NCI-H69 (cell line): Measurements from ENCODE around the gene GRIA4.
A peak's percentile ranks its signal among the peaks of the same experiment; 100 is the strongest.
"Not testable (repeated sequence)": the region's sequence is repeated elsewhere in the genome, so short reads cannot be mapped to it uniquely, and the experiment has no call there.

ENCODE experiments used
- DNase-seq: peaks from one replicate; lab custom pipeline; 2025; lab: John Stamatoyannopoulos, UW

Gene GRIA4

GRCh38 chr11:106001304-106002012 is 391.6 kb downstream of the GRIA4 start:
- DNase-seq: no peak

GRCh38 chr11:106003094-106003493 is 393.2 kb downstream of the GRIA4 start:
- DNase-seq: not testable (repeated sequence)

- DNase-seq: no peak
Measured at GRCh38 chr11:106011481-106011880, 401.6 kb downstream of the GRIA4 start.

GRCh38 chr11:106012744-106013143 is 402.9 kb downstream of the GRIA4 start:
- peak; percentile 73 for DNase-seq

- DNase-seq: no peak
Measured at GRCh38 chr11:106014035-106014434, 404.2 kb downstream of the GRIA4 start.

- peak; percentile 55 for DNase-seq
Measured at GRCh38 chr11:106014620-106015019, 404.7 kb downstream of the GRIA4 start.

GRCh38 chr11:106015066-106015465 is 405.2 kb downstream of the GRIA4 start:
- DNase-seq: no peak

- peak; percentile 51 for DNase-seq
Measured at GRCh38 chr11:106017093-106017492, 407.2 kb downstream of the GRIA4 start.

GRCh38 chr11:106021181-106021966 is 411.5 kb downstream of the GRIA4 start:
- DNase-seq: peak; percentile 75

GRCh38 chr11:106021967-106022794 is 412.3 kb downstream of the GRIA4 start, which contains the start of gene MSANTD4:
Gene MSANTD4, minus strand, starts transcription at chr11:106022240. Its CDS starts 11,323 bp downstream, at chr11:106010917.
- DNase-seq: peak; percentile 100

GRCh38 chr11:106022795-106023275 is 413.0 kb downstream of the GRIA4 start:
- no peak for DNase-seq

GRCh38 chr11:106030609-106031008 is 420.7 kb downstream of the GRIA4 start:
- no peak for DNase-seq

- no peak for DNase-seq
Measured at GRCh38 chr11:106031202-106031810, 421.4 kb downstream of the GRIA4 start.
